AG04450 (cell line): ENCODE results near the gene PPP1R14C. TPM values are rescaled to one million over a fixed set of nuclear protein-coding genes. Genes with fewer than 3 reads are reported as not detected.

Source experiments
- CTCF ChIA-PET: fragments of 300-600, 350-600 bp; formaldehyde crosslinking; extraction: SDS; loops from one replicate; lab custom pipeline; 2022; ENCODE audit warnings: antibody characterized with exemption, inconsistent platforms; lab: Charles Lee
- POLR2A ChIA-PET: fragments of 350-600 bp; formaldehyde crosslinking; extraction: SDS; loops from one replicate; lab custom pipeline; 2021; ENCODE audit warnings: antibody characterized with exemption, inconsistent platforms; lab: Yijun Ruan, JAX
- DNase-seq: peaks from one replicate; pipeline ENCODE4 v3.0.0-alpha.2; 2011; ENCODE audit warnings: low read depth, low spot score
- H3K27ac ChIP-seq: one replicate; pipeline ENCODE4 v1.5.1; 2012; ENCODE audit warnings: low read depth, low read length, control low read depth
- H3K27me3 ChIP-seq: one replicate; pipeline ENCODE4 v1.6.0; 2012; ENCODE audit warnings: low read length; ENCODE audit not compliant: control insufficient read depth, insufficient read depth
- H3K4me3 ChIP-seq: 2 replicates; pipeline ENCODE4 v1.5.1; 2011; ENCODE audit warnings: mild to moderate bottlenecking, low read depth, low read length, control low read depth
- H3K9me3 ChIP-seq: 2 replicates; pipeline ENCODE4 v1.5.1; 2012; ENCODE audit warnings: low read length; ENCODE audit not compliant: control insufficient read depth, insufficient read depth
- CTCF ChIP-seq: IDR thresholded peaks from 2 replicates; pipeline ENCODE4 v1.5.1; 2011; ENCODE audit warnings: low read depth, low read length, control low read depth, inconsistent platforms
- polyA plus RNA-seq: library from polyadenylated mRNA; depleted of rRNA; stranded (reverse); fragments of >200 nt; gene quantifications from 2 replicates; pipeline ENCODE4 v1.2.3, GENCODE V29; 2011

Gene PPP1R14C
- polyA plus RNA-seq, 1 experiment: not detected

- no peaks in the 10 kb centered on the region for H3K9me3 ChIP-seq
- DNase-seq: no peak
- no peak for TF ChIP-seq CTCF
- H3K4me3 ChIP-seq: no peak overlapping the region
- CTCF ChIA-PET: no interaction called here
- H3K27ac ChIP-seq: no peak overlapping the region
- peaks cover 2% of the 10 kb centered on the region for H3K27me3 ChIP-seq
- POLR2A ChIA-PET: no interaction called here
Measured at GRCh38 chr6:150263765-150264404, 121.0 kb downstream of the PPP1R14C start.

- DNase-seq: no peak
- Histone ChIP-seq H3K9me3 (no peaks in the 10 kb centered on the region), H3K27ac (no peak overlapping the region), H3K4me3 (no peak overlapping the region), H3K27me3 (no peaks in the 10 kb centered on the region)
- CTCF ChIA-PET: no interaction called here
- POLR2A ChIA-PET: no interaction called here
- no peak for TF ChIP-seq CTCF
Measured at GRCh38 chr6:150266309-150266708, 123.5 kb downstream of the PPP1R14C start.

- TF ChIP-seq CTCF: no peak
- no peak for DNase-seq
- Histone ChIP-seq H3K27me3 (no peaks in the 10 kb centered on the region), H3K27ac (no peak overlapping the region), H3K4me3 (no peak overlapping the region), H3K9me3 (no peaks in the 10 kb centered on the region)
- POLR2A ChIA-PET: interaction anchor here (1.3 kb wide), 1 partner anchor 10 kb away, joined by 4 read pairs; no protein-coding TSS in a partner anchor
- CTCF ChIA-PET: interaction anchor here (1.3 kb wide), 1 partner anchor 186 kb away, joined by 4 read pairs; no protein-coding TSS in a partner anchor
Measured at GRCh38 chr6:150266963-150267685, 124.3 kb downstream of the PPP1R14C start.

GRCh38 chr6:150267686-150268561 is 125.1 kb downstream of the PPP1R14C start:
- no peaks in the 10 kb centered on the region for H3K27me3 ChIP-seq
- peak overlapping the region; percentile 42 for H3K27ac ChIP-seq
- no peak overlapping the region for H3K4me3 ChIP-seq
- ChIA-PET POLR2A (interaction anchor here (1.3 kb wide), 1 partner anchor 10 kb away, joined by 4 read pairs; no protein-coding TSS in a partner anchor), CTCF (interaction anchor here (0.6 to 1.3 kb wide), 2 partner anchors 187 to 549 kb away, joined by 3 to 4 read pairs; no protein-coding TSS in a partner anchor)
- no peaks in the 10 kb centered on the region for H3K9me3 ChIP-seq
- peak; percentile 46 for DNase-seq
- no peak for TF ChIP-seq CTCF
